ENCODE results near the gene NUDT3.
"Not testable (repeated sequence)": the region's sequence is repeated elsewhere in the genome, so short reads cannot be mapped to it uniquely, and the experiment has no call there.

The NUDT3 gene

GRCh38 chr6:34267746-34268145 is 124.7 kb downstream of the NUDT3 start:
- no peak for ATAC-seq
- TF ChIP-seq ZFP3 (CRISPR knock-in tag; IDR thresholded peaks at IDR 0.05) (no peak), POU6F1 (CRISPR knock-in tag; IDR thresholded peaks at IDR 0.05; ENCODE audit: borderline replicate concordance, low read depth) (no peak), TCF4 (CRISPR knock-in tag; IDR thresholded peaks at IDR 0.05; ENCODE audit: borderline replicate concordance) (no peak), ZC3H10 (CRISPR knock-in tag; IDR thresholded peaks at IDR 0.05) (no peak), ARNTL (CRISPR knock-in tag; IDR thresholded peaks at IDR 0.05; ENCODE audit: borderline replicate concordance, low read depth) (no peak), ZFP30 (CRISPR knock-in tag; IDR thresholded peaks at IDR 0.05) (no peak), ZNF70 (CRISPR knock-in tag; IDR thresholded peaks at IDR 0.05) (no peak)

GRCh38 chr6:34263484-34263883 is 129.0 kb downstream of the NUDT3 start:
- ATAC-seq, result not testable (repeated sequence)

GRCh38 chr6:34260576-34261267 is 131.7 kb downstream of the NUDT3 start:
- TF ChIP-seq ZNF70 (CRISPR knock-in tag; IDR thresholded peaks at IDR 0.05) (no peak), RARB (CRISPR knock-in tag; IDR thresholded peaks at IDR 0.05) (no peak), ZNF565 (CRISPR knock-in tag; conservative IDR thresholded peaks at IDR 0.05; ENCODE audit: low read depth) (no peak), GLIS3 (CRISPR knock-in tag; IDR thresholded peaks at IDR 0.05) (no peak), CSDC2 (CRISPR knock-in tag; IDR thresholded peaks at IDR 0.05) (no peak), OSR1 (CRISPR knock-in tag; IDR thresholded peaks at IDR 0.05) (no peak), TCF4 (CRISPR knock-in tag; IDR thresholded peaks at IDR 0.05; ENCODE audit: borderline replicate concordance) (no peak), SNAI2 (CRISPR knock-in tag; IDR thresholded peaks at IDR 0.05) (no peak), POU6F1 (CRISPR knock-in tag; IDR thresholded peaks at IDR 0.05; ENCODE audit: borderline replicate concordance, low read depth) (no peak), ZNF8 (CRISPR knock-in tag; IDR thresholded peaks at IDR 0.05) (no peak), TOX (CRISPR knock-in tag; IDR thresholded peaks at IDR 0.05; ENCODE audit: borderline replicate concordance) (no peak), ARNTL (CRISPR knock-in tag; IDR thresholded peaks at IDR 0.05; ENCODE audit: borderline replicate concordance, low read depth) (no peak), BACH2 (CRISPR knock-in tag; IDR thresholded peaks at IDR 0.05; ENCODE audit: borderline replicate concordance) (no peak), ZC3H10 (CRISPR knock-in tag; IDR thresholded peaks at IDR 0.05) (no peak)
- TF ChIP-seq, protein P1, sequence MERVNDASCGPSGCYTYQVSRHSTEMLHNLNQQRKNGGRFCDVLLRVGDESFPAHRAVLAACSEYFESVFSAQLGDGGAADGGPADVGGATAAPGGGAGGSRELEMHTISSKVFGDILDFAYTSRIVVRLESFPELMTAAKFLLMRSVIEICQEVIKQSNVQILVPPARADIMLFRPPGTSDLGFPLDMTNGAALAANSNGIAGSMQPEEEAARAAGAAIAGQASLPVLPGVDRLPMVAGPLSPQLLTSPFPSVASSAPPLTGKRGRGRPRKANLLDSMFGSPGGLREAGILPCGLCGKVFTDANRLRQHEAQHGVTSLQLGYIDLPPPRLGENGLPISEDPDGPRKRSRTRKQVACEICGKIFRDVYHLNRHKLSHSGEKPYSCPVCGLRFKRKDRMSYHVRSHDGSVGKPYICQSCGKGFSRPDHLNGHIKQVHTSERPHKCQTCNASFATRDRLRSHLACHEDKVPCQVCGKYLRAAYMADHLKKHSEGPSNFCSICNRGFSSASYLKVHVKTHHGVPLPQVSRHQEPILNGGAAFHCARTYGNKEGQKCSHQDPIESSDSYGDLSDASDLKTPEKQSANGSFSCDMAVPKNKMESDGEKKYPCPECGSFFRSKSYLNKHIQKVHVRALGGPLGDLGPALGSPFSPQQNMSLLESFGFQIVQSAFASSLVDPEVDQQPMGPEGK (CRISPR knock-in tag; IDR thresholded peaks at IDR 0.05; ENCODE audit: borderline replicate concordance), result no peak
- no peak for ATAC-seq

DNA sequence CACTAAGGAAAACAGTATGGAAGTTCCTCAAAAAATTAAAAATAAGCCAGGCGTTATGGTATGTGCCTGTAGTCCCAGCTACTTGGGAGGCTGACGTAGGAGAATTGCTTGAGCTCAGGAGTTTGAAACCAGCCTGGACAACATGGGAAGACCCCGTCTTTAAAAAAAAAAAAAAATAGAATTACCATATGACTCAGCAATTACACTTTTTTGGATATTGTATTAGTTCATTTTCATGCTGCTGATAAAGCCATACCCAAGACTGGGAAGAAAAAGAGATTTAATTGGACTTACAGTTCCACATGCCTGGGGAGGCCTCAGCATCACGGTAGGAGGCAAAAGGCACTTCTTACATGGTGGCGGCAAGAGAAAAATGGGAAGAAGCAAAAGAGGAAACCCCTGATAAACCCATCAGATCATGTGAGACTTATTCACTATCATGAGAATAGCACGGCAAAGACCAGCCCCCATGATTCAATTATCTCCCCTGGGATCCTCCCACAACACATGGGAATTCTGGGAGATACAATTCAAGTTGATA is 132.9 kb downstream of the NUDT3 start:
- no peak for TF ChIP-seq ZNF8 (CRISPR knock-in tag; IDR thresholded peaks at IDR 0.05)
- TF ChIP-seq ESRRG (CRISPR knock-in tag; IDR thresholded peaks at IDR 0.05), result no peak
- TF ChIP-seq CSDC2 (CRISPR knock-in tag; IDR thresholded peaks at IDR 0.05), result no peak
- no peak for TF ChIP-seq CSRNP3 (CRISPR knock-in tag; IDR thresholded peaks at IDR 0.05)
- TF ChIP-seq BACH2 (CRISPR knock-in tag; IDR thresholded peaks at IDR 0.05; ENCODE audit: borderline replicate concordance), result no peak
- no peak for TF ChIP-seq ARNTL (CRISPR knock-in tag; IDR thresholded peaks at IDR 0.05; ENCODE audit: borderline replicate concordance, low read depth)
- no peak for TF ChIP-seq TSHZ2 (CRISPR knock-in tag; IDR thresholded peaks at IDR 0.05)
- no peak for TF ChIP-seq GLIS3 (CRISPR knock-in tag; IDR thresholded peaks at IDR 0.05)
- TF ChIP-seq CREB5 (CRISPR knock-in tag; IDR thresholded peaks at IDR 0.05; ENCODE audit: low read depth), result no peak
- TF ChIP-seq TOX (CRISPR knock-in tag; IDR thresholded peaks at IDR 0.05; ENCODE audit: borderline replicate concordance), result no peak
- TF ChIP-seq PPARA (CRISPR knock-in tag; IDR thresholded peaks at IDR 0.05; ENCODE audit: borderline replicate concordance), result no peak
- TF ChIP-seq ZNF565 (CRISPR knock-in tag; conservative IDR thresholded peaks at IDR 0.05; ENCODE audit: low read depth), result no peak
- TF ChIP-seq TCF4 (CRISPR knock-in tag; IDR thresholded peaks at IDR 0.05; ENCODE audit: borderline replicate concordance), result no peak

DNA sequence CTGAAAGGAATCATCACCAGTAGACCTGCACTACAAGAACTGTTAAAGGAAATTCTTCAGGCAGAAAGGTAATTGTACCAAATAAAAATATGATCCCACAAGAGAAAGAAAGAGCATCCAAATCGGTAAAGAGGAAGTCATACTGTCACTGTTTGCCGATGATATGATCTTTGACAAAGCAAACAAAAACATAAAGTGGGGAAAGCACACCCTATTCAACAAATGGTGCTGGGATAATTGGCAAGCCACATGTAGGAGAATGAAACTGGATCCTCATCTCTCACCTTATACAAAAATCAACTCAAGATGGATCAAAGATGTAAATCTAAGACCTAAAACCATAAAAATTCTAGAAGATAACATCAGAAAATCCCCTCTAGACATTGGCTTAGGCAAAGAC is 140.1 kb downstream of the NUDT3 start:
- ATAC-seq, result not testable (repeated sequence)

More for the DNA sequence above, 132.9 kb downstream of the NUDT3 start:
- ATAC-seq, result no peak

All from SK-N-SH treated with all-trans-retinoic acid at 6 μM for 48 hours (cell line).